ENCODE data around the gene KCNK1. TPM values are rescaled to one million over a fixed set of nuclear protein-coding genes. Genes with fewer than 3 reads are reported as not detected.

KCNK1 gene
- total RNA-seq, 1 donor from 2014 or later = 5.7 TPM

GRCh38 chr1:233635765-233636502, 22.0 kb downstream of the KCNK1 start:
- Histone ChIP-seq H3K79me2 (ENCODE audit: insufficient read depth, low read length) (no peaks in the 10 kb centered on the region), H3K4me3 (ENCODE audit: insufficient read depth, low read depth, low read length) (no peak overlapping the region), H2AFZ (ENCODE audit: low read depth, low read length) (no peak overlapping the region), H3K27ac (ENCODE audit: low read depth, low read length) (no peak overlapping the region), H3K9ac (ENCODE audit: low read length) (no peak overlapping the region), H3K27me3 (ENCODE audit: insufficient read depth, low read length) (no peaks in the 10 kb centered on the region), H3K9me3 (ENCODE audit: insufficient read depth, low read depth, low read length) (no peaks in the 10 kb centered on the region), H3K36me3 (ENCODE audit: insufficient read depth, low read length) (no peaks in the 10 kb centered on the region), H3K4me1 (ENCODE audit: insufficient read depth, low read length) (no peaks in the 10 kb centered on the region), H3K4me2 (ENCODE audit: low read length) (no peak overlapping the region), H4K20me1 (ENCODE audit: insufficient read depth, low read length) (peaks cover 15% of the 10 kb centered on the region)
- peaks cover 1% of the 10 kb centered on the region for H3K36me3 Mint-ChIP-seq (ENCODE audit: low read depth, unreplicated experiment)
- H3K4me1 Mint-ChIP-seq (ENCODE audit: low read depth, unreplicated experiment) = peaks cover 20% of the 10 kb centered on the region
- DNase-seq (ENCODE audit: low read depth) = peak; percentile 74
- FAIRE-seq = no peak
- no peak overlapping the region for H3K27ac Mint-ChIP-seq (ENCODE audit: unreplicated experiment)
- peaks cover 5% of the 10 kb centered on the region for H3K9me3 Mint-ChIP-seq (ENCODE audit: unreplicated experiment)
- no peaks in the 10 kb centered on the region for H3K27me3 Mint-ChIP-seq (ENCODE audit: low read depth, unreplicated experiment)
- TF ChIP-seq CTCF (IDR thresholded peaks at IDR 0.05; ENCODE audit: insufficient read depth, low read depth, low read length) (no peak), EZH2 (IDR thresholded peaks at IDR 0.05; ENCODE audit: insufficient read depth, low read length) (no peak)
- no peak overlapping the region for H3K4me3 Mint-ChIP-seq (ENCODE audit: unreplicated experiment)

GRCh38 chr1:233636503-233636877, 22.6 kb downstream of the KCNK1 start:
- Histone ChIP-seq H3K27me3 (ENCODE audit: insufficient read depth, low read length) (peaks cover 2% of the 10 kb centered on the region), H2AFZ (ENCODE audit: low read depth, low read length) (no peak overlapping the region), H3K4me3 (ENCODE audit: insufficient read depth, low read depth, low read length) (no peak overlapping the region), H3K79me2 (ENCODE audit: insufficient read depth, low read length) (no peaks in the 10 kb centered on the region), H4K20me1 (ENCODE audit: insufficient read depth, low read length) (peaks cover 15% of the 10 kb centered on the region), H3K9me3 (ENCODE audit: insufficient read depth, low read depth, low read length) (no peaks in the 10 kb centered on the region), H3K36me3 (ENCODE audit: insufficient read depth, low read length) (no peaks in the 10 kb centered on the region), H3K9ac (ENCODE audit: low read length) (no peak overlapping the region), H3K27ac (ENCODE audit: low read depth, low read length) (no peak overlapping the region), H3K4me2 (ENCODE audit: low read length) (no peak overlapping the region), H3K4me1 (ENCODE audit: insufficient read depth, low read length) (no peaks in the 10 kb centered on the region)
- DNase-seq (ENCODE audit: low read depth) = no peak
- no peaks in the 10 kb centered on the region for H3K27me3 Mint-ChIP-seq (ENCODE audit: low read depth, unreplicated experiment)
- H3K4me3 Mint-ChIP-seq (ENCODE audit: unreplicated experiment) = no peak overlapping the region
- peaks cover 5% of the 10 kb centered on the region for H3K9me3 Mint-ChIP-seq (ENCODE audit: unreplicated experiment)
- H3K36me3 Mint-ChIP-seq (ENCODE audit: low read depth, unreplicated experiment) = peaks cover 1% of the 10 kb centered on the region
- no peak for FAIRE-seq
- TF ChIP-seq CTCF (IDR thresholded peaks at IDR 0.05; ENCODE audit: insufficient read depth, low read depth, low read length) (no peak), EZH2 (IDR thresholded peaks at IDR 0.05; ENCODE audit: insufficient read depth, low read length) (no peak)
- peaks cover 20% of the 10 kb centered on the region for H3K4me1 Mint-ChIP-seq (ENCODE audit: low read depth, unreplicated experiment)
- H3K27ac Mint-ChIP-seq (ENCODE audit: unreplicated experiment) = no peak overlapping the region

- Histone ChIP-seq H3K4me1 (ENCODE audit: insufficient read depth, low read length) (no peaks in the 10 kb centered on the region), H3K27ac (ENCODE audit: low read depth, low read length) (no peak overlapping the region), H3K36me3 (ENCODE audit: insufficient read depth, low read length) (no peaks in the 10 kb centered on the region), H3K4me2 (ENCODE audit: low read length) (no peak overlapping the region), H3K79me2 (ENCODE audit: insufficient read depth, low read length) (no peaks in the 10 kb centered on the region), H3K9ac (ENCODE audit: low read length) (no peak overlapping the region), H3K4me3 (ENCODE audit: insufficient read depth, low read depth, low read length) (no peak overlapping the region), H2AFZ (ENCODE audit: low read depth, low read length) (no peak overlapping the region), H4K20me1 (ENCODE audit: insufficient read depth, low read length) (peaks cover 15% of the 10 kb centered on the region), H3K27me3 (ENCODE audit: insufficient read depth, low read length) (peaks cover 6% of the 10 kb centered on the region), H3K9me3 (ENCODE audit: insufficient read depth, low read depth, low read length) (peaks cover 2% of the 10 kb centered on the region)
- H3K36me3 Mint-ChIP-seq (ENCODE audit: low read depth, unreplicated experiment) = peaks cover 3% of the 10 kb centered on the region
- DNase-seq (ENCODE audit: low read depth) (no peak), FAIRE-seq (no peak)
- peaks cover 5% of the 10 kb centered on the region for H3K9me3 Mint-ChIP-seq (ENCODE audit: unreplicated experiment)
- TF ChIP-seq EZH2 (IDR thresholded peaks at IDR 0.05; ENCODE audit: insufficient read depth, low read length) (no peak), CTCF (IDR thresholded peaks at IDR 0.05; ENCODE audit: insufficient read depth, low read depth, low read length) (no peak)
- no peak overlapping the region for H3K27ac Mint-ChIP-seq (ENCODE audit: unreplicated experiment)
- no peaks in the 10 kb centered on the region for H3K27me3 Mint-ChIP-seq (ENCODE audit: low read depth, unreplicated experiment)
- H3K4me3 Mint-ChIP-seq (ENCODE audit: unreplicated experiment) = no peak overlapping the region
- H3K4me1 Mint-ChIP-seq (ENCODE audit: low read depth, unreplicated experiment) = peaks cover 18% of the 10 kb centered on the region
These were observed 24.6 kb downstream of the KCNK1 start for GRCh38 chr1:233638513-233638912.
